Prostate gland (tissue), 2 donors: ENCODE data around the gene PRR20D. TPM values are rescaled to one million over a fixed set of nuclear protein-coding genes. Genes with fewer than 3 reads are reported as not detected.
"Not testable (repeated sequence)": the region's sequence is repeated elsewhere in the genome, so short reads cannot be mapped to it uniquely, and the experiment has no call there.

Experiments
- DNase-seq: peaks from one replicate; pipeline ENCODE4 v3.0.0-alpha.2; 2019; ENCODE audit warnings: low spot score
- H3K27ac ChIP-seq, 2 donors: fragments of 200-600 bp; sonication (generic); 2 replicates each; pipeline ENCODE4 v1.5.1; 2017 to 2019
- H3K27me3 ChIP-seq: fragments of 200-600 bp; sonication (generic); replicated peaks from 2 replicates; pipeline ENCODE4 v1.5.1; 2019; ENCODE audit not compliant: insufficient read depth
- H3K36me3 ChIP-seq, 2 donors: fragments of 200-600 bp; sonication (generic); 1 replicate in 1 of 2; 2 replicates in 1 of 2; pipeline versions ENCODE4 v1.5.1 to v1.8.1; 2017 to 2019
- H3K4me1 ChIP-seq: fragments of 200-600 bp; sonication (generic); replicated peaks from 2 replicates; pipeline ENCODE4 v1.5.1; 2019
- H3K4me3 ChIP-seq, 2 donors: fragments of 200-600 bp; sonication (generic); 2 replicates each; pipeline ENCODE4 v1.5.1; 2017 to 2019
- H3K9me3 ChIP-seq: fragments of 200-600 bp; sonication (generic); 2 replicates; pipeline ENCODE4 v1.5.1; 2017
- POLR2A ChIP-seq: fragments of 450-650 bp; IDR thresholded peaks from one replicate; pipeline ENCODE4 v1.6.1; 2016; ENCODE audit warnings: antibody characterized with exemption, mild to moderate bottlenecking
- POLR2AphosphoS5 ChIP-seq: sonication (generic); formaldehyde crosslinking; IDR thresholded peaks from one replicate; pipeline ENCODE4 v1.6.1; 2017; ENCODE audit warnings: antibody characterized with exemption
- WGBS: methylation state at CpG from one replicate; pipeline ENCODE4 v1.1.5; 2018; 5-methylcytosine and 5-hydroxymethylcytosine counted together
- intact Hi-C: fragments of 100-400 bp; cut with DNase I; formaldehyde crosslinking; loops from one replicate; pipeline ENCODE4 v1.14.2; 2022
- total RNA-seq, 2 donors: library from RNA; depleted of rRNA; stranded (reverse); fragments of >200 nt; gene quantifications; one replicate each; pipeline ENCODE4 v1.1.0, GENCODE V29; 2016
- TF ChIP-seq, protein P1 (sequence below), 4 experiments: fragments of 200-600 bp in 2 of 4; fragments of 450-650 bp in 2 of 4; sonication (generic) in 2 of 4; IDR thresholded peaks; 1 replicate in 3 of 4; 2 replicates in 1 of 4; pipeline ENCODE4 v1.5.1; 2016 to 2019; ENCODE audit warnings: antibody characterized with exemption in 4 of 4, mild to moderate bottlenecking in 2 of 4, moderate library complexity in 2 of 4

PRR20D gene
- not detected for total RNA-seq

DNA sequence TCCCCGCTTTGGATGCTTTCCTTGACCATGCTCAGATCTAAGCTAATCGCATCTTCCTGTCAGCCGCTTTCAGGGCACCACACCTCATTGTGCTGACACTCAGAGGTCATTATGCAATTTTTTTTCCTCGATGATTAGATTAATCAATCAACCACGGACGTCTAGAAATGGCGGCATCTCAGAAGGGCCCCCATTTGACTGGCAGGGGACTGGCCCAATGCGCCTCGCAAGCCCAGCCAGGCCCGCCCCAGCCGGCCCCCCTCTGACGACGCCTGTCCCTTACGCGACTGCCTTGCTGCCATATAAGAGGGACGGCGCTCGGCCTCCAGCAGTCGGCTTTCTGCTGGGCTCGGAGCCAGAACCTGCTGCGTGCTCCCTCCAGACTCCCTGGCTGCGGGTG, at the start of gene PRR20D:
PRR20D (plus strand) TSS at position 301 of the 400 bp plus-strand sequence. CDS start 387 bp downstream, outside the sequence.
- H3K4me1 ChIP-seq, H3K27me3 ChIP-seq, intact Hi-C loops, H3K4me3 ChIP-seq, H3K36me3 ChIP-seq, H3K27ac ChIP-seq, H3K9me3 ChIP-seq, DNase-seq: not testable (repeated sequence)
- WGBS, result no CpG with 5 or more reads among the region's 22 CpGs

DNA sequence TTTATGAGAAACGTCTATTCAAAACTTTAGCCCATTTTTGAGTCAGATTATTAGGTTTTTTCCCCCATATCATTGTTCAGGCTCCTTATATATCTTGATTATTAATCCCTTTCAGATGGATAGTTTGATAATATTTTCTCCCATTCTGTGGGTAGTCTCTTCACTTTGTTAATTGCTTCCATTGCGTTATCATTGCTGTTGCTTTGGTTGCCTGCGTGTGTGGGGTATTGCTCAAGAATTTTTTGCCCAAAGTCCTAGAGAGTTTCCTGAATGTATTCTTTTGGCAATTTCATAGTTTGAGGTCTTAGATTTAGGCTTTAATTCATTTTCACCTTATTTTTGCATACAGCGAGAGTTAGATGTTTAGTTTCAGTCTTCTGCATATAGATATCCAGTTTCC, 45.5 kb upstream of the PRR20D start:
- no peak for DNase-seq
- Histone ChIP-seq H3K4me1 (no peaks in the 10 kb centered on the region), H3K9me3 (no peaks in the 10 kb centered on the region), H3K27me3 (no peaks in the 10 kb centered on the region), H3K27ac (no peak overlapping the region), H3K4me3 (no peak overlapping the region), H3K36me3 (no peaks in the 10 kb centered on the region)
- TF ChIP-seq POLR2A (no peak), POLR2AphosphoS5 (no peak)
- TF ChIP-seq, protein P1, sequence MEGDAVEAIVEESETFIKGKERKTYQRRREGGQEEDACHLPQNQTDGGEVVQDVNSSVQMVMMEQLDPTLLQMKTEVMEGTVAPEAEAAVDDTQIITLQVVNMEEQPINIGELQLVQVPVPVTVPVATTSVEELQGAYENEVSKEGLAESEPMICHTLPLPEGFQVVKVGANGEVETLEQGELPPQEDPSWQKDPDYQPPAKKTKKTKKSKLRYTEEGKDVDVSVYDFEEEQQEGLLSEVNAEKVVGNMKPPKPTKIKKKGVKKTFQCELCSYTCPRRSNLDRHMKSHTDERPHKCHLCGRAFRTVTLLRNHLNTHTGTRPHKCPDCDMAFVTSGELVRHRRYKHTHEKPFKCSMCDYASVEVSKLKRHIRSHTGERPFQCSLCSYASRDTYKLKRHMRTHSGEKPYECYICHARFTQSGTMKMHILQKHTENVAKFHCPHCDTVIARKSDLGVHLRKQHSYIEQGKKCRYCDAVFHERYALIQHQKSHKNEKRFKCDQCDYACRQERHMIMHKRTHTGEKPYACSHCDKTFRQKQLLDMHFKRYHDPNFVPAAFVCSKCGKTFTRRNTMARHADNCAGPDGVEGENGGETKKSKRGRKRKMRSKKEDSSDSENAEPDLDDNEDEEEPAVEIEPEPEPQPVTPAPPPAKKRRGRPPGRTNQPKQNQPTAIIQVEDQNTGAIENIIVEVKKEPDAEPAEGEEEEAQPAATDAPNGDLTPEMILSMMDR (IDR thresholded peaks at IDR 0.05), result no peak
- 91% methylated on average over 4 of the region's 4 CpGs for WGBS
- intact Hi-C loops, result no loop called here

DNA sequence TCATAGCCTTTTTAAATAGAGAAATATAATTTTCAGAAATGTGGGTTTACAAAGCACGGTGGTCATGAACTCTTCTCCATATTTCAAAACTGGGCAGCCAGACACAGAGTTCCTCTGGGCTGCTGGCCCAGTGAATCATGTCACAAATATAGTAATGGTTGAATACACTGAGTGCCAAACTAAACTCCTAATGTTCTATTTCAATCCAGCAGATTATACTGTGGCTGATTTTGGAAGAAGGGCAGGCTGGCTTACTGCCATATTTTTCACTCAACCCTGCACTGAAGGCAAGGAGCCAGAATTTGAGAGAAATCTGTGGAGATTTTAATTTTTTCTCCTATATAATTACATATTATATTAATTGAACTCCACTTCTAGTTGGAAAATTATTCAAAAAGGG, 36.8 kb upstream of the PRR20D start:
- Histone ChIP-seq H3K9me3 (no peaks in the 10 kb centered on the region), H3K4me3 (no peak overlapping the region), H3K27me3 (no peaks in the 10 kb centered on the region), H3K4me1 (no peaks in the 10 kb centered on the region), H3K36me3 (no peaks in the 10 kb centered on the region), H3K27ac (no peak overlapping the region)
- 35% methylated on average over 1 of the region's 1 CpG for WGBS
- intact Hi-C loops, result no loop called here
- TF ChIP-seq, protein P1 (IDR thresholded peaks at IDR 0.05), result no peak
- TF ChIP-seq POLR2AphosphoS5, result no peak
- TF ChIP-seq POLR2A, result no peak
- no peak for DNase-seq

DNA sequence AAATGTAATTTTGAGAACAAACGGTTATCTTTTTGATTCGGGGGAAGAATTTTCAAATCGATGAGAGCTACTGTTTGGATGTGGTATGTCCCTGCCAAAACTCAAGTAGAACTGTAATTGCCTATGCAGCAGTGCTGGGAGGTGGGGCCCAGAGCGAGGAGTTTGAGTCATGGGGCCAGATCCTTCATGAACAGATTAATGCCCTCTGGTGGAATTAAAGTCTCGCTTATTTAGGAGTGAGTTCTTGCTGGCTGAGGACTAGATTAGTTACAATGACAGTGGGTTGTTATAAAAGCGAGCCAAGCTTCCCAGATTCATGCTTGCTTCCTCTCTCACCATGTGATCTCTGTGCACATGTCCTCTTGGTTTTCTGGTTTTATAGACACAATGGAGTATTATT, 31.5 kb upstream of the PRR20D start:
- TF ChIP-seq POLR2AphosphoS5, result no peak
- TF ChIP-seq, protein P1 (IDR thresholded peaks at IDR 0.05), result no peak
- TF ChIP-seq POLR2A, result no peak
- Histone ChIP-seq H3K4me3 (no peak overlapping the region), H3K4me1 (no peaks in the 10 kb centered on the region), H3K27me3 (no peaks in the 10 kb centered on the region), H3K27ac (no peak overlapping the region), H3K36me3 (no peaks in the 10 kb centered on the region), H3K9me3 (no peaks in the 10 kb centered on the region)
- intact Hi-C loops, result no loop called here
- 92% methylated on average over 6 of the region's 6 CpGs for WGBS
- DNase-seq, result no peak

DNA sequence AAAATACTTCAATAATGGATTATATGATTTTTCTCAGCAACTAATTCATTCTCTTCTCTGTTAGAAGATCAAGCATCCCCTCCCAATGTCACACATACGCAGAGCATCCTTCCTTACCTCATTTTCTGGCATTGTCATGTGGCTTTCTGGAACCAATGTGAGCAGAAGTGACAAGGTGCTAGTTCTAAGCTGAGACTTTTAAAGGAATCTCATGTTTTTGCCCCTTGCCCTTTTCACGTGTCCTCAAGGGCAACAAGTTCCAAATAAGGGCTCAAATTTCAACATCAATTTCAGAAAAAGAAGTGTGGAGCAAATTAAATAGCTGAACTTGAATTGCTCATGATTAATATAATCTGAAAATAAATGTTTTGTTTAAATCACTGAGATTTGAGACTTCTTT, 24.3 kb upstream of the PRR20D start:
- TF ChIP-seq POLR2A (no peak), POLR2AphosphoS5 (no peak)
- TF ChIP-seq, protein P1 (IDR thresholded peaks at IDR 0.05), result no peak
- H3K27ac ChIP-seq, result no peak overlapping the region
- H3K9me3 ChIP-seq, result no peaks in the 10 kb centered on the region
- DNase-seq, result no peak
- H3K4me3 ChIP-seq, result no peak overlapping the region
- WGBS, result 52% methylated on average over 2 of the region's 2 CpGs
- no peaks in the 10 kb centered on the region for H3K36me3 ChIP-seq
- H3K27me3 ChIP-seq, result no peaks in the 10 kb centered on the region
- intact Hi-C loops, result no loop called here
- no peaks in the 10 kb centered on the region for H3K4me1 ChIP-seq
